A549 (cell line): ENCODE results near the gene CHKB. TPM values are rescaled to one million over a fixed set of nuclear protein-coding genes. Genes with fewer than 3 reads are reported as not detected.

Source experiments
- ATAC-seq, 2 experiments: fragments of 200-7000 bp in 1 of 2; fragments of >200 bp in 1 of 2; cut with Nextera tagmentation in 1 of 2; cut with Tn5 transposase in 1 of 2; 3 replicates each; pipeline versions ENCODE4 v1.8.0 to v1.9.1; 2018 to 2020; ENCODE audit warnings: mild to moderate bottlenecking in 1 of 2, moderate library complexity in 1 of 2
- CTCF ChIA-PET: fragments of 300-600 bp; sonication (Branson Sonifier 250); formaldehyde crosslinking; extraction: SDS; loops from one replicate; lab custom pipeline; 2021; ENCODE audit warnings: antibody characterized with exemption, inconsistent platforms; lab: Yijun Ruan, JAX
- POLR2A ChIA-PET: fragments of 350-600 bp; formaldehyde crosslinking; extraction: SDS; loops from one replicate; lab custom pipeline; 2021; ENCODE audit warnings: antibody characterized with exemption, inconsistent platforms; lab: Yijun Ruan, JAX
- DNase-seq, 2 experiments: peaks; one replicate each; pipeline versions ENCODE4 v3.0.0 to v3.0.0-alpha.2; 2011 to 2016; ENCODE audit warnings: low read depth in 1 of 2, low spot score in 1 of 2
- FAIRE-seq: peaks from 2 replicates; lab custom pipeline; 2011; peaks lifted over from hg19 to GRCh38; lab: Jason Lieb, UNC
- H3K27ac ChIP-seq, 2 experiments: fragments of >200 bp; sonication (Bioruptor Twin); formaldehyde crosslinking; 3 replicates each; pipeline ENCODE4 v1.5.1; 2016 to 2017
- H3K4me1 ChIP-seq: fragments of >200 bp; sonication (Bioruptor Twin); formaldehyde crosslinking; 3 replicates; pipeline ENCODE4 v1.6.1; 2016
- H3K4me2 ChIP-seq: fragments of >200 bp; sonication (Bioruptor Twin); formaldehyde crosslinking; 3 replicates; pipeline ENCODE4 v1.6.1; 2016
- H3K4me3 ChIP-seq: fragments of >200 bp; sonication (Bioruptor Twin); formaldehyde crosslinking; 3 replicates; pipeline ENCODE4 v1.5.1; 2016
- H3K9me3 ChIP-seq: fragments of >200 bp; sonication (Bioruptor Twin); formaldehyde crosslinking; 3 replicates; pipeline ENCODE4 v1.6.1; 2016
- CBX8 ChIP-seq: fragments of 200-600 bp; sonication (generic); IDR thresholded peaks from 2 replicates; pipeline ENCODE4 v1.6.1; 2016
- CEBPB ChIP-seq, 2 experiments: fragments of >200 bp in 1 of 2; sonication (Bioruptor Twin) in 1 of 2; formaldehyde crosslinking in 1 of 2; IDR thresholded peaks; 2 replicates each; pipeline ENCODE4 v1.6.1; 2012 to 2016
- E2F6 ChIP-seq: IDR thresholded peaks from 2 replicates; pipeline ENCODE4 v1.6.1; 2012; ENCODE audit warnings: low read depth, borderline replicate concordance
- EHF ChIP-seq: fragments of 250-450 bp; sonication (Bioruptor Pico); IDR thresholded peaks from 2 replicates; pipeline ENCODE4 v1.5.0; 2020; ENCODE audit warnings: mild to moderate bottlenecking
- EHMT2 ChIP-seq: fragments of 200-600 bp; sonication (generic); IDR thresholded peaks from 2 replicates; pipeline ENCODE4 v1.6.1; 2016; ENCODE audit warnings: antibody characterized with exemption, low read depth, mild to moderate bottlenecking, moderate library complexity
- GATA3 ChIP-seq: IDR thresholded peaks from 2 replicates; pipeline ENCODE4 v1.6.1; 2012; ENCODE audit warnings: borderline replicate concordance
- HES2 ChIP-seq: fragments of >200 bp; sonication (Bioruptor Twin); formaldehyde crosslinking; IDR thresholded peaks from 2 replicates; pipeline ENCODE4 v1.6.1; 2016
- HOXB5 ChIP-seq: fragments of 250-450 bp; sonication (Bioruptor Pico); IDR thresholded peaks from 2 replicates; pipeline ENCODE4 v1.5.0; 2020; ENCODE audit warnings: mild to moderate bottlenecking, moderate library complexity
- KDM1A ChIP-seq: fragments of 200-600 bp; sonication (generic); IDR thresholded peaks from 2 replicates; pipeline ENCODE4 v1.6.1; 2016; ENCODE audit warnings: low read depth, mild to moderate bottlenecking
- MYC ChIP-seq: IDR thresholded peaks from 2 replicates; pipeline ENCODE4 v1.6.1; 2012; ENCODE audit warnings: mild to moderate bottlenecking, inconsistent platforms, low read length, improper control_type of control experiment, borderline replicate concordance
- NR3C1 ChIP-seq: fragments of >200 bp; sonication (Bioruptor Twin); formaldehyde crosslinking; IDR thresholded peaks from 3 replicates; pipeline ENCODE4 v1.6.1; 2017
- PHF8 ChIP-seq: fragments of 200-600 bp; sonication (generic); IDR thresholded peaks from 2 replicates; pipeline ENCODE4 v1.6.1; 2016; ENCODE audit warnings: low read depth, mild to moderate bottlenecking, antibody characterized with exemption, moderate library complexity, borderline replicate concordance
- RCOR1 ChIP-seq: fragments of 150-350 bp; IDR thresholded peaks from 2 replicates; pipeline ENCODE4 v1.6.1; 2014; ENCODE audit warnings: antibody characterized with exemption, low read length, low read depth
- SMC3 ChIP-seq: fragments of >200 bp; sonication (Bioruptor Twin); formaldehyde crosslinking; IDR thresholded peaks from 3 replicates; pipeline ENCODE4 v1.6.1; 2018; ENCODE audit warnings: inconsistent platforms
- SREBF2 ChIP-seq: fragments of 450-650 bp; IDR thresholded peaks from 2 replicates; pipeline ENCODE4 v1.6.1; 2014; ENCODE audit warnings: mild to moderate bottlenecking, moderate library complexity
- ZC3H11A ChIP-seq: fragments of 450-650 bp; IDR thresholded peaks from 2 replicates; pipeline ENCODE4 v1.6.1; 2014; ENCODE audit warnings: antibody characterized with exemption, mild to moderate bottlenecking
- WGBS: methylation state at CpG from one replicate; pipeline ENCODE4 v1.1.6; 2017; ENCODE audit errors: missing lambda C conversion rate; 5-methylcytosine and 5-hydroxymethylcytosine counted together
- polyA plus RNA-seq, 4 experiments: library from polyadenylated mRNA; depleted of rRNA in 3 of 4; stranded (reverse); fragments of >200 nt; fragmentation: RNase III in 1 of 4; extraction: RNeasy Plus Mini Kit Qiagen cat#74134 plus additional on column Dnase treatment in 1 of 4; gene quantifications; 2 replicates in 3 of 4; 3 replicates in 1 of 4; pipeline ENCODE4 v1.2.3, GENCODE V29; 2011 to 2017
- TF ChIP-seq, protein P1 (sequence below): IDR thresholded peaks from 2 replicates; pipeline ENCODE4 v1.6.1; 2012
- TF ChIP-seq, protein P2 (sequence below): fragments of 450-650 bp; IDR thresholded peaks from 2 replicates; pipeline ENCODE4 v1.6.1; 2014; ENCODE audit warnings: antibody characterized with exemption
- TF ChIP-seq, protein P3 (sequence below): IDR thresholded peaks from 2 replicates; pipeline ENCODE4 v1.6.1; 2012
- TF ChIP-seq, protein P4 (sequence below): fragments of >200 bp; sonication (Bioruptor Twin); formaldehyde crosslinking; IDR thresholded peaks from 3 replicates; pipeline ENCODE4 v1.5.1; 2016

The CHKB gene
- polyA plus RNA-seq, 2 of the 4 experiments (the other 2 are of a cell fraction) = 16.4 to 25.8 TPM

GRCh38 chr22:50577697-50577986 lies 5.0 kb downstream of the CHKB start:
- TF ChIP-seq HES2 (no peak), CEBPB (IDR thresholded peaks at IDR 0.05) (no peak), RCOR1 (no peak), ZC3H11A (no peak), SMC3 (no peak), EHMT2 (no peak), E2F6 (no peak), HOXB5 (CRISPR knock-in tag) (no peak), SREBF2 (no peak), EHF (CRISPR knock-in tag) (no peak), MYC (no peak), GATA3 (no peak), KDM1A (no peak), CBX8 (no peak)
- TF ChIP-seq, protein P1, sequence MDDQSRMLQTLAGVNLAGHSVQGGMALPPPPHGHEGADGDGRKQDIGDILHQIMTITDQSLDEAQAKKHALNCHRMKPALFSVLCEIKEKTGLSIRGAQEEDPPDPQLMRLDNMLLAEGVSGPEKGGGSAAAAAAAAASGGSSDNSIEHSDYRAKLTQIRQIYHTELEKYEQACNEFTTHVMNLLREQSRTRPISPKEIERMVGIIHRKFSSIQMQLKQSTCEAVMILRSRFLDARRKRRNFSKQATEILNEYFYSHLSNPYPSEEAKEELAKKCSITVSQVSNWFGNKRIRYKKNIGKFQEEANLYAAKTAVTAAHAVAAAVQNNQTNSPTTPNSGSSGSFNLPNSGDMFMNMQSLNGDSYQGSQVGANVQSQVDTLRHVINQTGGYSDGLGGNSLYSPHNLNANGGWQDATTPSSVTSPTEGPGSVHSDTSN = no peak
- TF ChIP-seq, protein P2, sequence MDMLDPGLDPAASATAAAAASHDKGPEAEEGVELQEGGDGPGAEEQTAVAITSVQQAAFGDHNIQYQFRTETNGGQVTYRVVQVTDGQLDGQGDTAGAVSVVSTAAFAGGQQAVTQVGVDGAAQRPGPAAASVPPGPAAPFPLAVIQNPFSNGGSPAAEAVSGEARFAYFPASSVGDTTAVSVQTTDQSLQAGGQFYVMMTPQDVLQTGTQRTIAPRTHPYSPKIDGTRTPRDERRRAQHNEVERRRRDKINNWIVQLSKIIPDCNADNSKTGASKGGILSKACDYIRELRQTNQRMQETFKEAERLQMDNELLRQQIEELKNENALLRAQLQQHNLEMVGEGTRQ = no peak
- TF ChIP-seq, protein P3, sequence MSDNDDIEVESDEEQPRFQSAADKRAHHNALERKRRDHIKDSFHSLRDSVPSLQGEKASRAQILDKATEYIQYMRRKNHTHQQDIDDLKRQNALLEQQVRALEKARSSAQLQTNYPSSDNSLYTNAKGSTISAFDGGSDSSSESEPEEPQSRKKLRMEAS = no peak
- TF ChIP-seq, protein P4, sequence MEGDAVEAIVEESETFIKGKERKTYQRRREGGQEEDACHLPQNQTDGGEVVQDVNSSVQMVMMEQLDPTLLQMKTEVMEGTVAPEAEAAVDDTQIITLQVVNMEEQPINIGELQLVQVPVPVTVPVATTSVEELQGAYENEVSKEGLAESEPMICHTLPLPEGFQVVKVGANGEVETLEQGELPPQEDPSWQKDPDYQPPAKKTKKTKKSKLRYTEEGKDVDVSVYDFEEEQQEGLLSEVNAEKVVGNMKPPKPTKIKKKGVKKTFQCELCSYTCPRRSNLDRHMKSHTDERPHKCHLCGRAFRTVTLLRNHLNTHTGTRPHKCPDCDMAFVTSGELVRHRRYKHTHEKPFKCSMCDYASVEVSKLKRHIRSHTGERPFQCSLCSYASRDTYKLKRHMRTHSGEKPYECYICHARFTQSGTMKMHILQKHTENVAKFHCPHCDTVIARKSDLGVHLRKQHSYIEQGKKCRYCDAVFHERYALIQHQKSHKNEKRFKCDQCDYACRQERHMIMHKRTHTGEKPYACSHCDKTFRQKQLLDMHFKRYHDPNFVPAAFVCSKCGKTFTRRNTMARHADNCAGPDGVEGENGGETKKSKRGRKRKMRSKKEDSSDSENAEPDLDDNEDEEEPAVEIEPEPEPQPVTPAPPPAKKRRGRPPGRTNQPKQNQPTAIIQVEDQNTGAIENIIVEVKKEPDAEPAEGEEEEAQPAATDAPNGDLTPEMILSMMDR = no peak
- ChIA-PET POLR2A (no interaction called here), CTCF (interaction anchor here (0.7 to 6.7 kb wide), 3 partner anchors 13 to 179 kb away, joined by 3 to 53 read pairs (median 4); partner anchors contain the start of gene SYCE3)
- no peak overlapping the region for H3K4me2 ChIP-seq
- FAIRE-seq (no peak), ATAC-seq (no peak), DNase-seq (no peak)
- 95% methylated on average over 19 of the region's 23 CpGs for WGBS
- no peak overlapping the region for H3K27ac ChIP-seq
- H3K4me3 ChIP-seq = no peak overlapping the region
- peaks cover 7% of the 10 kb centered on the region; the same call in 1 of the 3 replicates for H3K4me1 ChIP-seq
- no peaks in the 10 kb centered on the region for H3K9me3 ChIP-seq

GRCh38 chr22:50576806-50577696 lies 5.6 kb downstream of the CHKB start:
- POLR2A ChIA-PET = no interaction called here
- FAIRE-seq = no peak
- TF ChIP-seq PHF8 (no peak), NR3C1 (no peak)
- TF ChIP-seq, protein P4 = no peak
- Histone ChIP-seq H3K4me2 (no peak overlapping the region), H3K27ac (no peak overlapping the region), H3K9me3 (no peaks in the 10 kb centered on the region), H3K4me1 (peaks cover 7% of the 10 kb centered on the region; the same call in 1 of the 3 replicates), H3K4me3 (no peak overlapping the region)
- CTCF ChIA-PET = interaction anchor here (0.7 to 6.7 kb wide), 4 partner anchors 12 to 178 kb away, joined by 3 to 53 read pairs (median 4); partner anchors contain the start of gene SYCE3
- 0 out of 6 replicates have a peak, but pooled peaks of 1 of the 2 experiments have one; percentile 8 for ATAC-seq
- WGBS = 88% methylated on average over 13 of the region's 18 CpGs
- no peak for DNase-seq
